ENCODE measurements around the gene PPAT.
"Not testable (repeated sequence)": the region's sequence is repeated elsewhere in the genome, so short reads cannot be mapped to it uniquely, and the experiment has no call there.

PPAT gene

DNA sequence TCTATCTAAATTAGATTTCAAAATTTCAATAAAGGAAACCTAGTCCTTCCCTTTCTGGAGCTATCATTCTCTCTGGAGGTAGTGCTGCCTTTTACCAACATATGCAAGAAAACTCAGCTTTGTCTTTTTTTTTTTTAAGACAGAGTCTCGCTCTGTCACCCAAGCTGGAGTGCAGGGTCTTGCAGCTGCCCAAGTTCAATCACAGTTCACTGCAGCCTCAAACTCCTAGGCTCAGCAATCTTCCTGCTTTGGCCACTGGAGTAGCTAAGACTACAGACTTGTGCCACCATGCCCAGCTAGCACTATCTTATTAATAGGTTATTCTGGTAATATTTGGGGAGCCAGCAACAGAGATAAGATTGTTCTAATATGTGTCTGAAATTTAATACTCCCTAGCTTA lies 60.5 kb downstream of the PPAT start:
- no peak for DNase-seq

DNA sequence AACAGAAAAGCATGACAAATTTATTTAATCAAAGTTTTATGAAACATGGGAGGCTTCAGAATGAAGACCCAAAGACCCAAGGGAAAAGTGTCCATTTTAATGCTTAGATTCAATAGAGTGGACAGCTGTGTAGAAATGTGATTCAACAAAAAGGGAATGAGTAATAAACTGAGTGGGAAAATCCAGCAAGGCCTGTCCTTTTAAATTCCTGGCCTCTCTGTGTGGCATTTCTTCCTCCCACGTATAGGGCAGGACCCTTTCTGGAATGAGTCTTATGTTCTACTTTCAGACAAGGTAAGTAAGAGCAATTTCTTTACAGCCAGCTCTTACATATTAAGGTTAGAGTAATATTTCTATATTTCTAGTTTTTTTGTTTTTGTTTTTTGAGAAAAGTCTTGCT lies 62.6 kb downstream of the PPAT start:
- no peak for DNase-seq

DNA sequence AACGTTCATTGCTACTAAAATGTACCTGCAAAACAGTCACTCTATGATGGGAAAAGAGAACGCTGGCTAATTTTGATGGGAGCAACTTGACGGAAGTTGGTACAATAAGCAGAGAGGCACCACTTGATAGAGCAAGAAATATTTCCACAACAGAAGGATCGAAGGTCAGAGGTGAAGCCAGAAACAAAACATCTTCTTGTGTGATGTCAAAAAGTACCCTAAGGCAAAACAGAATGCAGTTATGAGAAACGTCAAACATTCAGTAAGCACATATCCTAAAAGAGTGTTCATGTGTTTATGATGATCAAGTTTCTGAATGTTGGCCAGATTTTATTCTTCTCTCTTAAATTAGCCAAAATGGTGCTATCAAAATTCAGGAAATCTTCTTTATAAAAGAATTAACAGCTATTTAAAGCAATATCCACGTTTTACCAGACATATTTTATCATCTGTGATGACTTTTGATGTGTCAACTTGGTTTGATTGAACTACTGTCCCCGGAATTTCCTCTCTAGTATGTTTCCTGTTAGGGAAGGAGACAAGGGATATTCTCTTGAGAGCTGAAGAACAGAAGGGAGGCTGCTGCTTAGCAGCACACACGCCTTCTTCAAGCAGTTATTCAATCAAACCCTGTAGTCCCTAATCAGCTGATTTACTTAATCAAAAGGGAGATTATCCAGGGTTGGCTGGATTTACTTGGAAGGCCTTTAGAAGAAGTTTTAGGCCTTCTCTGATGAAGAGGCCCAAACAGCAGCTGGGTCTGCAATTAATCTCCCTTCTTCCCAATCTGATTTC lies 63.8 kb downstream of the PPAT start:
- DNase-seq: no peak

DNA sequence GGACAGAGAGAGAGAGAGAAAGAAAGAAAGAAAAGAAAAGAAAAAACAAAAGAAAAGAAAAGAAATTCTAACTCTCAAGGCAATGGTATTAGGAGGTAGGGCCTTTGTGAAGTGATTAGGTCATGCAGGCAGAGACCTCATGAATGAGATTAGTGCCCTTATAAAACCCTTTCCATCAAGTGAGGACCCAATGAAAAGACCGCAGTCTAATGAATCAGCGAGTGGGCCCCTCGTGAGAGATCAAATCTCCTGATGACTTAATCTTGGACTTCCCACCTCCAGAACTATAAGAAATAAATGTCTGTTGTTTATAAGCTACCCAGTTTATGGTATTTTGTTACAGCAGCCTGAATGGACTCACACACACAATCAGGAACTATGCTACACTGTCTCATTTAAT lies 65.0 kb downstream of the PPAT start:
- DNase-seq: no peak

DNA sequence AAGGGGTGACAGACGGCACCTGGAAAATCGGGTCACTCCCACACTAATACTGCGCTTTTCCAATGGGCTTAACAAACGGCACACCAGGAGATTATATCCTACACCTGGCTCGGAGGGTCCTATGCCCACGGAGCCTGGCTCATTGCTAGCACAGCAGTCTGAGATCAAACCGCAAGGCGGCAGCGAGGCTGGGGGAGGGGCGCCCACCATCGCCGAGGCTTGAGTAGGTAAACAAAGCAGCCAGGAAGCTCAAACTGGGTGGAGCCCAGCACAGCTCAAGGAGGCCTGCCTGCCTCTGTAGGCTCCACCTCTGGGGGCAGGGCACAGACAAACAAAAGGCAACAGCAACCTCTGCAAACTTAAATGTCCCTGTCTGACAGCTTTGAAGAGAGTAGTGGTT lies 72.4 kb downstream of the PPAT start:
- not testable (repeated sequence) for DNase-seq

DNA sequence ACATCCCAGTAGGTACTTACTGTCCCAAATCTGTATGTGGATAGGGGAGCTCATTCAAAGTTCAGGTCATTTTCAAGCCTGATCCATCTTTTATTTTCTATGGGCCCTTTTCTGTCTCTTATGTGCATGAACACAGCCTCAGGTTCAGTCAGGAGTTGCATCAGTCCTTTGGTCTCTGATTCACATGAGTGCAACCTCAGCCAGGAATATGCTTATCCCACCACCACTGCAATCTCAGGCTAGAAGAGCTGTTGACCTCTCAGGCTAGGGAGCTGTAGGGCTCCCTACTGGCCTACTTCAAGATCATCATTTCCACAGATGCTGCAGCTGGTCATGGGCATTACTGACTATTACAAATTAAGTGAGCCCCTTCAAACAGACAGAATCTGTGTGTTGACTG lies 75.3 kb downstream of the PPAT start:
- no peak for DNase-seq

DNA sequence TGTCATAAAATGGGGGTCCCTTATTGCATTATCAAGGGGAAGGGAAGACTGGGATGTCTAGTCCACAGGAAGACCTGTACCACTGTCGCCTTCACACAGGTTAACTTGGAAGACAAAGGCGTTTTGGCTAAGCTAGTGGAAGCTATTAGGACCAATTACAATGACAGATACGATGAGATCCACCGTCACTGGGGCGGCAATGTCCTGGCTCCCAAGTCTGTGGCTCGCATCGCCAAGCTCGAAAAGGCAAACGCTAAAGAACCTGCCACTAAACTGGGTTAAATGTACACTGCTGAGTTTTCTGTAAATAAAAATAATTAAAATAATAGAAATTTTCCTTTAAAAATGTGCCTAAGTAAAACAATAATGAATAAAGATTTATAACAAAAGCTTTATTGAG lies 78.8 kb downstream of the PPAT start:
- DNase-seq: no peak

DNA sequence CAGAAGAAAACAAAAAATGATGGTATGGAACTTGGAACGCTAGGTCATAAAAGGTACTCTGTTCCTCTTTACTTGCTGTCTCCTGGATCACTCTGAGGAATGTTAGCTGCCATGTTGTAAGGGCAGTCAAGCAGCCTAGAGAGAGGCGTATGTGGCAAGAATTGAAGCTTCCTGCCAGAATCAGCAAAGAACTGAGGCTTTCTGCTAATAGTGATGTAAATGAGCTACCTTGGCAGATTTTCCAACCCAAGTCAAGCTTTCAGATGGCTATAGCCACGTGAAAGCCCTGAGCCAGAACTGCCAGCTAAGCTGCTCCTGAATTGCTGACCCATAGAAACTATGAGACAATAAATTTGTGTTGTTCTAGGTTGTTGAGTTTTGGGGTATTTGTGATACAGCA lies 86.8 kb downstream of the PPAT start:
- no peak for DNase-seq

DNA sequence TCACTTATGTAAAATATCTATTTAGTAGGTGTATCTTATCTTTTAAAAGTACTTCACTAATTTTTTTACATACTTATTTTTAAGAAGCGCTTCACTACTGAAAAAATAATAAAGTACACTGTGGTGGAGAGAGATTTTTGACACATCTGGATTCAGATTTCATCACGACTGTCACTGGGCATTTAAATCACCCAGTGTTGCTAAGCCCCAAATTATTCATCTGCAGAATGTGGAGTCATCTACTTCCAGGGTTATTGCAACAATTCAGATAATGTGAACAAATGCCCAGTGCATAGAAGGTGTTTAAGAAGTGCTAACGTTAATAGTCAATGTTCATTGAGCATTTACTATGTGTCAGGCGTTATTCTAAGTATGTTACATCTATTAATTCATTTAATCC lies 90.0 kb downstream of the PPAT start:
- no peak for DNase-seq
